IPS-15b (cell line): ENCODE results near the gene NEIL1.
"Not testable (repeated sequence)": the region's sequence is repeated elsewhere in the genome, so short reads cannot be mapped to it uniquely, and the experiment has no call there.

ENCODE experiments used
- H3K27me3 ChIP-seq: one replicate; pipeline ENCODE4 v1.6.1; 2013; ENCODE audit warnings: low read length; ENCODE audit not compliant: control insufficient read depth, insufficient read depth
- H3K36me3 ChIP-seq: one replicate; pipeline ENCODE4 v1.6.1; 2013; ENCODE audit warnings: low read length; ENCODE audit not compliant: control insufficient read depth, insufficient read depth
- H3K4me1 ChIP-seq: one replicate; pipeline ENCODE4 v1.6.1; 2013; ENCODE audit warnings: mild to moderate bottlenecking, low read length; ENCODE audit not compliant: control insufficient read depth, insufficient read depth
- H3K4me3 ChIP-seq: one replicate; pipeline ENCODE4 v1.5.1; 2013; ENCODE audit warnings: low read depth, low read length
- H3K9ac ChIP-seq: one replicate; pipeline ENCODE4 v1.6.1; 2013; ENCODE audit warnings: low read depth, mild to moderate bottlenecking, low read length
- H3K9me3 ChIP-seq: one replicate; pipeline ENCODE4 v1.6.1; 2013; ENCODE audit warnings: mild to moderate bottlenecking, low read length; ENCODE audit not compliant: control insufficient read depth, insufficient read depth

Gene NEIL1

GRCh38 chr15:75335705-75336355 lies 11.0 kb upstream of the NEIL1 start, which contains the start of gene COMMD4:
COMMD4 (plus strand) TSS chr15:75336063; CDS start chr15:75336090, 27 bp downstream.
- H3K4me1 ChIP-seq, result no peaks in the 10 kb centered on the region
- peak within 1 kb of the TSS; percentile 83 for H3K9ac ChIP-seq
- H3K4me3 ChIP-seq, result peak within 1 kb of the TSS; percentile 79

GRCh38 chr15:75338661-75339240 lies 8.1 kb upstream of the NEIL1 start:
- Histone ChIP-seq H3K9me3 (no peaks in the 10 kb centered on the region), H3K36me3 (peaks cover 9% of the 10 kb centered on the region), H3K27me3 (no peaks in the 10 kb centered on the region), H3K9ac (no peak overlapping the region), H3K4me3 (no peak overlapping the region), H3K4me1 (no peaks in the 10 kb centered on the region)

More at GRCh38 chr15:75335705-75336355, 11.0 kb upstream of the NEIL1 start, which contains the start of gene COMMD4:
- H3K27me3 ChIP-seq, result no peaks in the 10 kb centered on the region
- H3K36me3 ChIP-seq, result peaks cover 9% of the 10 kb centered on the region
- H3K9me3 ChIP-seq, result no peaks in the 10 kb centered on the region

GRCh38 chr15:75339531-75340240 lies 7.2 kb upstream of the NEIL1 start:
- no peaks in the 10 kb centered on the region for H3K27me3 ChIP-seq
- H3K9me3 ChIP-seq, result no peaks in the 10 kb centered on the region
- H3K4me1 ChIP-seq, result no peaks in the 10 kb centered on the region
- no peak overlapping the region for H3K9ac ChIP-seq
- no peak overlapping the region for H3K4me3 ChIP-seq
- H3K36me3 ChIP-seq, result peaks cover 9% of the 10 kb centered on the region

GRCh38 chr15:75342221-75342620 lies 4.6 kb upstream of the NEIL1 start:
- H3K9ac ChIP-seq, result no peak overlapping the region
- H3K27me3 ChIP-seq, result peaks cover 7% of the 10 kb centered on the region
- H3K9me3 ChIP-seq, result no peaks in the 10 kb centered on the region
- no peaks in the 10 kb centered on the region for H3K4me1 ChIP-seq
- no peak overlapping the region for H3K4me3 ChIP-seq
- peaks cover 9% of the 10 kb centered on the region for H3K36me3 ChIP-seq

- not testable (repeated sequence) for H3K4me3 ChIP-seq, H3K9ac ChIP-seq, H3K4me1 ChIP-seq, H3K9me3 ChIP-seq, H3K36me3 ChIP-seq
- peaks cover 14% of the 10 kb centered on the region for H3K27me3 ChIP-seq
Observed at GRCh38 chr15:75343953-75344352, 2.9 kb upstream of the NEIL1 start.

- Histone ChIP-seq H3K9me3 (no peaks in the 10 kb centered on the region), H3K27me3 (peaks cover 19% of the 10 kb centered on the region), H3K9ac (peak overlapping the region; percentile 54), H3K36me3 (no peaks in the 10 kb centered on the region), H3K4me1 (no peaks in the 10 kb centered on the region), H3K4me3 (peak overlapping the region; percentile 91)
Observed at GRCh38 chr15:75347222-75348033, 589 bp downstream of the NEIL1 start.

GRCh38 chr15:75348034-75348561 lies 1.3 kb downstream of the NEIL1 start:
- Histone ChIP-seq H3K9ac (peak overlapping the region; percentile 54), H3K9me3 (no peaks in the 10 kb centered on the region), H3K4me1 (no peaks in the 10 kb centered on the region), H3K4me3 (peak overlapping the region; percentile 91), H3K27me3 (peaks cover 19% of the 10 kb centered on the region), H3K36me3 (no peaks in the 10 kb centered on the region)

GRCh38 chr15:75348562-75349350 lies 1.9 kb downstream of the NEIL1 start:
- peak overlapping the region; percentile 54 for H3K9ac ChIP-seq
- H3K4me1 ChIP-seq, result no peaks in the 10 kb centered on the region
- H3K9me3 ChIP-seq, result no peaks in the 10 kb centered on the region
- H3K4me3 ChIP-seq, result peak overlapping the region; percentile 91
- peaks cover 19% of the 10 kb centered on the region for H3K27me3 ChIP-seq
- H3K36me3 ChIP-seq, result no peaks in the 10 kb centered on the region

- not testable (repeated sequence) for H3K9me3 ChIP-seq, H3K4me1 ChIP-seq, H3K36me3 ChIP-seq, H3K4me3 ChIP-seq, H3K9ac ChIP-seq
- peaks cover 19% of the 10 kb centered on the region for H3K27me3 ChIP-seq
Observed at GRCh38 chr15:75349351-75349669, 2.5 kb downstream of the NEIL1 start.

GRCh38 chr15:75349851-75350588 lies 3.2 kb downstream of the NEIL1 start:
- no peak overlapping the region for H3K9ac ChIP-seq
- no peaks in the 10 kb centered on the region for H3K9me3 ChIP-seq
- peaks cover 3% of the 10 kb centered on the region for H3K36me3 ChIP-seq
- H3K27me3 ChIP-seq, result peaks cover 19% of the 10 kb centered on the region
- no peaks in the 10 kb centered on the region for H3K4me1 ChIP-seq
- no peak overlapping the region for H3K4me3 ChIP-seq
